Skin of body (tissue), 2 donors: ENCODE results near the gene C16orf96. TPM values are rescaled to one million over a fixed set of nuclear protein-coding genes. Genes with fewer than 3 reads are reported as not detected.
"Not testable (repeated sequence)": the region's sequence is repeated elsewhere in the genome, so short reads cannot be mapped to it uniquely, and the experiment has no call there.

Experiments used
- DNase-seq: peaks from one replicate; lab custom pipeline; 2025; lab: John Stamatoyannopoulos, UW
- total RNA-seq: library from RNA; depleted of rRNA; stranded (reverse); fragments of >200 nt; gene quantifications from one replicate; pipeline ENCODE4 v1.2.3, GENCODE V29; 2014

The C16orf96 gene
- total RNA-seq, 1 donor from 2014 or later, result 0.30 TPM

DNA sequence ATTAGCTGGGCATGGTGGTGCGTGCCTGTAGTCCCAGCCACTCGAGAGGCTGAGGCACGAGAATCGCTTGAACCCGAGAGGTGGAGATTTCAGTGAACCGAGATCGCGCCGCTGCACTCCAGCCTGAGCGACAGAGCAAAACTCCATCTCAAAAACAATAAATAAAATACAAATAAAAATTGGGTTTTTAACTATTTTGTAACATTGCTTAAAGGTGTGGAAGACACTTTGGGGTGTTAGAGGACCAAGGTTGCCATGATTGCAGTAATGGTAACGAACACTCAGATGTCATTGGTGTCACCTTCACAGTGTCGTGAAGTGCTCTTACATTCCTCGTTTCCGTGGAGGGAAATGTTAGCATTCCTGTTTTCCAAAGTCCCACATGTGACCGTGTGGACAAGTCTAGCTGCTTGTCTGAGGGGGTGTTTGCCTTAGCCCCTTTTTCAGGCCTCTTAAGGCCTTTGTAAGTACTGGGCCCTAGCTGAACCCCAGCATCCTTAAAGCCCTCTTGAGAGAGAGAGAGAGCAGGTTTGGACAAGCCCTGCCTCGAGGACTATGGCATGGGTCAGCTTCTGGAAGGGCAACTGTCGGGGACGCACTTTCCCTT is 8.6 kb downstream of the C16orf96 start:
- no peak for DNase-seq

DNA sequence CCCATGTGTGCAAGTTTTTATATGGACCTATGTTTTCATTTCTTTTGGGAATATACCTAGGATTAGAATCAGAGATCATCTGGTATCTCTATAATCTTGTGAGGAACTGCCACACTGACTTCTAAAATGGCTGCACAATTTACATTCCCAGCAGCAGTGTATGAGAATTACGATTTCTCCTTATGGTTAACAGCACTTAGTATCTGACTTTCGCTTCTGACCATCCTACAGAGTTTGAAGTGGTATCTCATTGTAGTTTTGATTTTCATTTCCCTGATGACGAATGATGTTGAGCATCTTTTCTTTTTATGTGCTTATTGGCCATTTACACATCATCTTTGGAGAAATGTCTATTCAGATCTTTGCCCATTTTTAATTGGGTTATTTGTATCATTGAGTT is 10.0 kb downstream of the C16orf96 start:
- no peak for DNase-seq

DNA sequence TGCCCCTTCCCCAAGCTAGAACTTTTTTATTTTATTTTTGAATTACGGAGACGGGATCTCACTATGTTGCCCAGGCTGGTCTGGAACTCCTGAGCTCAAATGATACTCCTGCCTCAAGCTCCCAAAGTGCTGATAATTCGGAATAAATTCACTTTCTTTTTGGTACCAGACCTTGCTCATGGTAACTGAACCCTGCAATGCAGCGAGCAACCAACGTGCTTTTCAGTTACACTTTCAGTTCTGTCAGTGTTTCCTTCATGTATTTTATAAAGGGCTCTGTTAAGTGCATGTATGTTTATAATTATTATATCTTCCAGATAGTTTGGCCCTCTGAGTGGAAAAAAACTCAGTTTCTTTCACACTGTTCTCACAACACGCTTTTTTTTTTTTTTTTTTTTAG is 13.9 kb downstream of the C16orf96 start:
- DNase-seq, result no peak

DNA sequence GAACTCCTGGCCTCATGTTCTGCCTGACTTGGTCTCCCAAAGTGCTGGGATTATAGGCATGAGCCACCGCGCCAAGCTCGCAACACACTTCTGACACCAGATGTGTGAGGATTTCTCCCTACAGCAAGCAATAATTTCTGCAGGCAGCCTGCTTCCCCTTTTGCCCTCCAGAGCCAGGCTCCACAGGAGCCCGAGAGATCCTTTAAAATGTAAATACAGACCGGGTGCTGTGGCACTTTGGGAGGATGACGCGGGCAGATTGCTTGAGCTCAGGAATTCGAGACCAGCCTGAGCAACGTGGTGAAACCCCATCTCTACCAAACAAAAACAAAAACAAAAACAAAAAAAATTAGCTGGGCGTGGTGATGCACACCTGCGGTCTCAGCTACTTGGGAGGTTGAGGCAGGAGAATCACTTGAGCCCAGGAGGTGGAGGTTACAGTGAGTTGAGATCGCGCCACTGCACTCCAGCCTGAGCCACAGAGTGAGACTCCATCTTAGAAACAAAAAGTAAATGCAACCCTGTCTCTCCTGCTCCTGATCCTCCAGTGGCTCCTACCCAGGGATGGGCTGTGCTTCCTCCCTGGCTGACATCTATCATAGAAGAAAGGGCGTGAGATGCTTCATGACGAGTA is 14.7 kb downstream of the C16orf96 start:
- no peak for DNase-seq

DNA sequence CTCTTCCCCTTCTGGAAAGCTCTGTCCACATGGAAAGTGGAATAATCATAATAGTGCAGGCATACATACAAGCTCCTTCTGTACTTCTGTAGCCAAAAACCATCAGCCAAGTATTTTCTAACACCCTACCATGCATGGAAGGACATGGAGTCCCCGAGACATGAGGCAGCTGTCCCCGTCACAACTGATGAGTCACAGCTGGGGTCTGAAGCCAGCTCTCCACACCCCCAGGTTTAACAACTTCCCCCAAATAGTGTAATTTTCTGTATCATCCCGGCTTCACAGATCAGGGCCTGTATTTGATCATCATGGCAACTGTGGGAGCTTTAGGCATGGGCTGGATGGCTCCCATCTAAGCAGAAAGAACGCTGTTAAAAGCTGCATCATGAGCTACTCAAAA is 16.6 kb downstream of the C16orf96 start:
- DNase-seq, result no peak

DNA sequence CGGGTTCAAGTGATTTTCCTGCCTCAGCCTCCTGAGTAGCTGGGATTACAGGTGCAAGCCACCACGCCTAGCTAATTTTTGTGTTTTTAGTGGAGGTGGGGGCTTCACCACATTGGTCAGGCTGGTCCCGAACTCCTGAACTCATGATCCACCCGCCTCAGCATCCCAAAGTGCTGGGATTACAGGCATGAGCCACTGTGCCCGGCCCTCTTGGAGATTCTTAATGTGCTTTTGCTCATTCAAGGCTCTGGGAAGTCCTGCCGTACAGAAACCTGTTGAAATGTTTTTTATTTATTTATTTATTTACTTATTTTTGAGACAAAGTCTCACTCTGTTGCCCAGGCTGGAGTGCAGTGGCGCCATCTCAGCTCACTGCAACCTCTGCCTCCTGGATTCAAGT is 17.8 kb downstream of the C16orf96 start:
- DNase-seq, result not testable (repeated sequence)

DNA sequence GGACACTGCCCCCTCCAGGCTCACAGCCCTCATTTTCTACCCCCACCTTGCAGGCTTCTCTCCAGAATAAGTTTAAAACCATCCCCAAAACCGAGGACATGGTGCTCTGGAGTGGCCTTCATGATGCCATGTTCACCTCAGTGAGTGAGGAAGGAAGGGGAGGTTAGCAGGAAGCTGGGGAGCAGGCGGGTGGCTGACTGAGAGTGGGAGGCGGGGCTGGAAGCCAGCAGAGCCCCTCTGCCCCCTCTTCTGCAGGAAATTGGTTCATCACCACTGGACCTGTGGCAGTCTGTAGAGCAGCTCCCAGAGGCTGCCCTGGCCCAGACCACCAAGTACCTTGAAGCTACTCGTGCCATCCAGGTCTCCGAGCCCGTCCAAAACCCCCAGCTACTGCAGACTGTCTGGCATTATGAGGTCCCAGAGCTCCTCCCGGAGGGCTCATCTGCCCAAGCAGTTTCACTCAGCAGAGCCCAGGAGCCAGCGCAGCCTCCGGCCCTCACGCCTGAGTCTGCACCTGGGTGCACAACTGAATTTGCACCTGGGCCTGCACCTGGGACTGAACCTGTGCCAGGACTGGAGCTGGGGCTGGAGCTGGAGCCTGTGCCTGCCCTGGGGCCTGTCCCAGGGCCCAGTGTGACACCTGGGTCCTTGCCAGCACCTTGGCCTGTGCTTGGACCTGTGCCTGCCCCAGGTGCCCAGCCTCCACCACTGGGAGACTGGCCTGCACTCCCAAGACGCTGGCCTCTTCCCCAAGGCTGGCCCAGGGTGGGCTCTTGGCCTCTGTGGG is 19.0 kb downstream of the C16orf96 start:
- DNase-seq, result no peak

DNA sequence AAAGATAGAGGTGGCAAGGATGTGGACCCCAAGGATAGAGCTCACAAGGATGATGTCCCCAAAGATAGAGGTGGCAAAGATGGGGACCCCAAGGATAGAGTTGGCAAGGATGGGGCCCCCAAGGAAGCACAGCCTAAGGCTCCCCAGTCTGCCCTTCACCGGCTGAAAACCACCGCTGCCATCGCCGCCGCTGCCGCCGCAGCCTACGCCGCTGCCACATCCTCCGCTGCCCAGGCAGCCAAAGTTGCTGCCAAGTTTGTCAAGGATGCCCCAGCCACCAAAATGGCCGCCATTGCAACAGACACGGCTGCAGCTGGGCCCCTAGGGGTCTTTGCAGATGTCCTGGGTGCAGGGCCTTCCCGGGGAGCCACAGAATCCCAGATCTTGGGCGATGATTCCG is 19.9 kb downstream of the C16orf96 start:
- no peak for DNase-seq

DNA sequence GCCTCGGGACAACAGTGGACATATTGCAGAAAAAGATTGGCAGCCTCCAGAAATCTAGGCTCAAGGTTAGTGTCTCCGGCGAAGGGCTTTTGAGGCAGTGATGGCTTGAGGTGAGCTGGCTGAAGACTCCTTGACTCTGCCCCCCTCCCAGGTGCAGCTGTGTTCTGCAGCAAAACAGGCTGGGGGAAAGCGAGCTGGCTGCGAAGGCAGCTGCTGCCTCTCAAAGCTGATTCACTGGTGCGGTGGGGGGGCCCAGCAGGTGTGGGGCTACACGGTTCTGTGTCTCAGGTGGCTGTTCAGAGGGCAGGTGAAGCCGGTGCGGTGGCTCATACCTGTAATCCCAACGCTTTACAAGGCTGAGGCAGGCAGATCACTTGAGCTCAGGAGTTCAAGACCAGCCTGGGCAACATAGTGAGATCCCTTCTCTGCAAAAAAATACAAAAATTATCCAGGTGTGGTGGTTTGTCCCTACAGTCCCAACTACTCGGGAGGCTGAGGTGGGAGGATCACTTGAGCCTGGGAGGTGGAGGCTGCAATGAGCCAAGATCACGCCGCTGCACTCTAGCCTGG is 22.9 kb downstream of the C16orf96 start:
- no peak for DNase-seq

DNA sequence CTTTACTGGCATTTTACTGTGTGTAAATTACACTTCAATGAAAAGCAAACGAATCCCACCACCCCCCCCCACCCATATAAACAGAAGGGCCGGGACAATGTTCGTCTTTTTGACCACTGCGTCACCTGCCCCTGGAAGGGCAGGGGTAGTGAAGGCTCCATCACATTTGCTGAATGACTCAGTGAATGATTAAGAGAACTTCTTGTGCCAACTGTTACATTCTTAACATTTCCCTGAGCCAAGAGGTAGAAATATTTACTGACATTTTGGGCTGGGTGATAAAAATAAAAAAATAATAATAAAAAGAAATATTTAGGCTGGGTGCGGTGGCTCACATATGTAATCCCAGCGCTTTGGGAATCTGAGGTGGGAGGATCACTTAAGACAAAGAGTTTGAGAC is 24.1 kb downstream of the C16orf96 start:
- no peak for DNase-seq

DNA sequence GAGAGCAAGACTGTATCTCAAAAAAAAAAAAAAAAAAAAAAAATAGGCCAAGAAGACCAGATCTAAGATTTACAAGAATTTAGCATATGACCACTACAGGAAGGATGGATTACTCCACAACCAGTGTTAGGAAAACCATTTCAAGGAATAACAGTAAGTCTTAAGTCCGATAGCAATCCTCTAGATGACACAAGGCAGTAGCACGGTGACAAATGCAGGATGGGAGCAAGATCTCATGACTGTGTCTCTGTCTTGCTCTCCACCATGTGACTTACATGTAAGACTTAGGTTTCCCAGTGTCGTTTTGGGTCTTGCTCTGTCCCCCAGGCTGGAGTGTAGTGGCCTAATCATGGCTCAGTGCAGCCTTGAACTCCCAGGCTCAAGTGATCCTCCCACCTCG is 27.8 kb downstream of the C16orf96 start:
- no peak for DNase-seq

DNA sequence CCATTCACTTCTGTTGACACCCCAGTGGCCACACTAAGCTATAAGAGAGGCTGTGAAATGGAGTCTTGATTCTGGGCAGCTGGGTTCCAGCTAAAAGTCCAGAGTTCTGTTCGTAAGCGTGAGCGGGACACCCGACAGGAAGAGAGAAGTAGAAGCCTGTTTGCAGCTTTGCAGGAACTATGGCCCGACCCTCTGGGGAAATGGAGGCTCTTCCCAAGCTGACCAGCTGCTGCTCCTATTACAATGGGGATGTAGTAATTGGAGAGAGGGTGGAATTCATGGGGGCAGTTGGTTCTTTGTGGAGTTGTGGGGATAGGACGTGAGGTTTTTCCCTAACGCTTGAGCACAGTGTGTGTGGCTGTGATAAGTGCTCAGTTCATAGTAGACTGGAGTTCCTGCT is 30.2 kb downstream of the C16orf96 start:
- no peak for DNase-seq

DNA sequence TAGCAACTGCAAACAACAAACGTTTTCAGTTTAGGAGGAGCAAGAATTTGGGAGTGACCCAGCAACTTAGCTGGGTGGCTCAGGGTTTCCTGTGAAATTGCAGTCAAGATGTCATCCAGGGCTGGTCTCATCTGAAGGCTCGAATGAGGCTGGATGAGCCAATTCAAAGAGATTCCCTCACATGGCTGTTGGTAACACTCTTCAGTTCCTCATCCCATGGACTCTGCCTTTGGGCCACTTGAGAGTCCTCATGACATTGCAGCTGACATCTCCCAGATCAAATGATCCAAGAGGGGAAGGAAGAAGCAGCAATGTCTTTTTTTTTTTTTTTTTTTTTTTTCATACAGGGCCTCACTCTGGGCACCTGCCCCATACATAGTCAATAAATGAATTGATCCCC is 32.2 kb downstream of the C16orf96 start:
- no peak for DNase-seq

DNA sequence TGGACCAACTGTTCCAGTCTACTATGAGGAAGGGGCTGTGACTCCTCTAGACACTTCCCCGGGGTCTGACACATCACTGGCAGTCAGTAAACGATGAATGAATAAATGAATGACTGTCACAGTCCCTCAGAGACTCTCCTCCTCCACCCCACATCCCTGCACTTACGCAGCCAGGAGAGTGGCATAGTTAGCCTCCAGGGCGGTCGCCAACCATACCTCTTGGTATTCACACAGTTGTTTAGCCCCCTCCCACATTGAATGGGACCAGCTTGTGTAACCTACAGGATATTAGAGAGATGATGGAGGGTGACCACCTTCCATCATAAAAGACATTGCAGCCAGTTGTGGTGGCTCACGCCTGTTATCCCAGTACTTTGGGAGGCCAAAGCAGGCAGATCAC is 32.8 kb downstream of the C16orf96 start:
- no peak for DNase-seq

DNA sequence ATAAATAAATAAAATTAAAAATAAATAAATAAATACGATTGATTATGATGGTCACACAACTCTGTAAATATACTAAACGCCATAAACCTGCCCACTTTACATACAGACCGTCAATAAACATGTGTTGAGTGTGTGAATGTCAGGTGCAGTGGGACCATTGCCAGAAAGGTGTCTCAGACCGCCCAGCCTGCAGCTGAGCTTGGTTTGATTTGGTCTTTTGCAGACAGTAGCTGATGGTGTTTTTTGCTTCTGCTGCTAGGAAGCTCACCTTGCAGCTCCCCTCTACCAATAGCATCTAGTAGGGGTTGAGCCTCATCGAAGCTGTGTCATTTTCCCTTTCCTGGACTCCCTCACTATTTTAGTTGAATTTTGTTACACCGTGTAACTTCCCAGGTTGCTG is 35.1 kb downstream of the C16orf96 start:
- DNase-seq, result no peak

DNA sequence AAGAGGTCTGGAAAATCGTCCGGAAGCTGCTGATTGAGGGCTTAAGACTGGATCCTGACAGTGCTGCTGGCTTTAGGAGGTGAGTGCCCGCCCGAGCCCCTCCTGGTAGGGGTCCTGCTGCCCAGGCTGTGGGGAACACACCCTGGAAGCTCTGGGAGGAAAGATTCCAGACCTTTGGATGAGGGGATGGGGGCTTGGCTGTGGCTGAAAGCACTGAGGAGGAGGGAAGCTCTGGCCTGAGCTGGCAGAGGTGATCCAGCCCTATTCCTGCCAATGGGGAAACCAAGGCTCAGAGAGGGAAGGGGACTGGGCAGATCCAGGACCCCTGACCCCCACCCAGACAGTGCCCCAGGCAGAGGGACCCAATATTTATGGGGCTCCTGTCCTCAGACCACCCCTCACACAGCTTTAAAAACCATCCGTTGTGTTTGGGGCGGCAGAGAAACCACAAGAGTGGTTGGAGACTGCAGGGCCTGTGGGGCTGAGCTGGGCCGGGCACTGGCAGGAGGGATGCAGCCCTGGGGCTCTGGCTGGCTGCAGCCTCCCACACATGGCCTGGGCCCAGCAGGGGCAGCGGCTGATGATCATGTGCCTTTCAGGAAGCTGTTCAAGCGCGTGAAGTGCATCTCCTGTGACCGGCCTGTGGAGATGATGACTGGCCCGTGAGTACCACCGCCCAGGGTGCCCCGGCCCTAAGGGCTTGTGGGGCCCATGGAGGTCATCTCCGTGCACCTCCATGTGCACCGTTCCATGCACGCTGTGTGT is 35.7 kb downstream of the C16orf96 start:
- DNase-seq, result no peak

DNA sequence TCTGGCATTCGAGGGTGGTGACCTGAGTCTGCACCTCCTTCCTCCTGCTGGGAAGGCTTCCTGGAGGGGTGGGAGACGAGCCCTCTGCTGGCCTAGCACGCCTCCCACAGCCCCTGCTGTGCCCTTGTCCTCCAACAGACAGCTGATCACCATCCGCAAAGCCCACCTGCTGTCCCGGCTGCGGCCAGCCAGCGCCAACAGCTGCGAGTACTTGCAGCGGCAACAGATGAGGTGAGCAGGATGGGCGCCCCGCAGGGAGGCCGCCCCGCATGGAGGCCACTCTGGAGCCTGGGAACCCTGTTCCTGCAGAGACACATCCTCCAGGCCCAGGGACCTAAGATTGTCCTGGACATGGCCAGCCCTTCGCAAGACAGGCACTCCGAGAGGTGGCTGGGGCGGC is 36.9 kb downstream of the C16orf96 start:
- DNase-seq, result no peak

DNA sequence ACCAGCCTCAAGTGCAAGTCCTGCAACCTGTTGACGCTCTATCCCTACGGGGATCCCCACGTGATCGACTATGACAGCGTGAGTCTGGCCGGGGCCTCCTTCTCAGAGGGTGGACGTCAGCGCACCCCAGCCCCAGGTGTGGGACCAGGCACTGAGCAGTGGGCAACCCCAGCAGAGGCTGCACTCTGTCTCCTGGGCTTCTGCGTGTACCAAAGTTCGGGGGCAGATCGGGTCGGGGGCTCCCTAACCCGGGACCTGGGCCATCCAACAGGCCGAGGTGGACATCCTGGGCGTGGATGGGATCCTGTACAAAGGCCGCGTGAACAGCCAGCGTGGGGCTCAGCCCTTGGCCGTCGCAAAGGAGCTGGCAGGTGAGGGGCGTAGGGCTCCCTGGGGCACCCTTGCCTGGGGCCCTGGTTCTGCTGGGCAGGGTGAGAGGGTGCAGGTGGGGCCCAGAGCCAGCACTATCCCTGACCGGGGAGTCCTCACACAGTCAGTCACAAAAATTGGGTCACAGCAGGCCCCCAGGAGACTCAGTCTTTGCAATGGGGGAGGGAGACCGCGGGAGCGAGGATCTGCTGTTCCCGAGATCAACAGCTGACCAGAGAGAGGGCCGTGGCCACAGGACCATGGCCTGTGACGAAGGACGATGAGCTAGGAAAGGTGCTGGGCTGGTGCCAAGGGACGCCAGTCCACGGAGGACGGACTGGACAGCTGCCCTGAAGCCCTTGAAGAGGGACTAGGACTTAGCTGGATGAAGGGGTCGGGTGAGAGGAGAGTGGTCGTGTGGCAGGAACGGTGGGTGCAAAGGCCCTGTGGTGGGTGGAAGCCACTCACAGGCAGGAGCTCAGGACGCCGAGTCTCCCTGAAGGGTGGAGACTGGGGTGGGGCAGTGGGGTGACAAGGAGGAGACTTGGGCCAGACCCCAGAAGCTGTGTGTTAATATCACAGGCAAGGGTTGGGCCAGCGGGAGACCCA is 38.6 kb downstream of the C16orf96 start:
- no peak for DNase-seq

DNA sequence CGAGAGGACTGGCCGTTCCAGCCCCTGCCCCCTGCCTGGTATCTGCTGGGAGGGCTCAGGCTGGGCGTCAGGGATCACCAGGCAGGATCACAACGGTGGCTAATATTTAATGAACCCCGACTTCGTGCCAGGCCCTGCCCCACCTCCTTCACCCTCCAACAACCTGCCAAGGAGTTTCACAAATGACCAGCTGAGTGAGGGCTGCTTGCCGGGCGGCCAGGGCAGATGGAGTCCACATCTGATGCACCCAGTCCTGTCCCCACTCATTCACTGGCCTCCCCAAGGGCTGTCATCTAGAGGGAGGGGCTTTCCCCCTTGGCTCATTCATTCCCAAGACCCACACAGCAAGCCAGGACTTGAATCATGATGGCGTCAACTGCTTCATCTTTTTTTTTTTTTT is 41.0 kb downstream of the C16orf96 start:
- DNase-seq, result no peak

DNA sequence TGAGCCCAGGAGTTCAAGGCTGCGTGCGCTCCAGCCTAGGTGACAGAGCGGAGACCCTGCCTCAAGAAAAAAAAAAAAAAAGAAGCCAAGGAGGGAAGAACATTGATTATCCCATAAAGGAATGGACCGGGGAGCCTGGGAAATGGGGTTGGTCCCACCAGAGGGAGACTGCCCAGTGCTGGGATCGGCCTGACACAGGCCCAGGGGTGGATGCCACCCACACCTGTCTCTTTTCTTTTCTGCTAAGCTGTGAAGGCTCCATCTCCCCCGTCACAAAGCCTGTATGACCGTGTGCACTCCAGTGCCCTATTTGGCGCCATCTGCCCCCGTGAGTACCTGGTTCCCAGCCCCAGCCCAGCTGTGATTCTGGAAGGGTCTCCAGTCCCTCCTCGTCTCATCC is 42.9 kb downstream of the C16orf96 start:
- DNase-seq, result no peak

DNA sequence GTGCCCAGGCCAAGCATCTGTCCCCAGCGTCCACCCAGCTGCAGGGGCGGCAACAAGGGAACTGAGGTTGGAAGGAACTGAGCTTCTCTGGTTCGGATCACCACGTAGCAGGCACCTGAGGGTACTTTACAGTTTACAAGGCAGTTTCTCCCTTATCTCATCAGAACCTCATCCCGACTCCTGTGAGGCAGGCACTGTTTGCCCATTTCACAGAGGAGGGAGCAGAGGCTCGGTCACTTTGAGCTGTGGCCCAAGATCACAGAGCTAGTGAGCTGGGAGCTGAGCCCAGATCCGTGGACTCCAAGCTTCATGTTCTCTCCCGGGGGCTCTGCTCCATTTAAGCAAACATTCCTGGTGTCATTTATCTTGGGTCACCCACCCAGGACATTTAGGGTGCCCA is 43.4 kb downstream of the C16orf96 start:
- no peak for DNase-seq
